Measurements from ENCODE around the gene ZNF792.

DNA sequence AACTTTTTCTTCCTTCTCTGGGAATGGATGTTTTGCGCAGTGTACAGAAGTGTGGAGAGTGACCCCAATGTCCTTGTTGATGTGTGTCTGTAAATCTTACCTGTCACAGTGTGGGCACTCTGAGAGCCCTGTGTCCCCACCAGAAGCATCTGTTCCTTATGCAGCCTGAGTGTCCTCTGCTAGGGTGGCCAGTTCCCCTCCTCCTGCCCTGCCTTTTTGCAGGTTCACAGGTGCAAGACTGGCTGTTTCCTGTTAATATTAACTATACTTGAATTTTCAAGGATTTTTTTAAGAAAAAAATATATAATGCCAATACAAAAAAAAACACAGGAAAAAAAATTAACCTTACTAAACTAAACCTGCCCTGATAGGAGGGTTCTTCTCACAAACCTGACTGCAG, 24.1 kb upstream of the ZNF792 start:
- TF ChIP-seq, protein P1, sequence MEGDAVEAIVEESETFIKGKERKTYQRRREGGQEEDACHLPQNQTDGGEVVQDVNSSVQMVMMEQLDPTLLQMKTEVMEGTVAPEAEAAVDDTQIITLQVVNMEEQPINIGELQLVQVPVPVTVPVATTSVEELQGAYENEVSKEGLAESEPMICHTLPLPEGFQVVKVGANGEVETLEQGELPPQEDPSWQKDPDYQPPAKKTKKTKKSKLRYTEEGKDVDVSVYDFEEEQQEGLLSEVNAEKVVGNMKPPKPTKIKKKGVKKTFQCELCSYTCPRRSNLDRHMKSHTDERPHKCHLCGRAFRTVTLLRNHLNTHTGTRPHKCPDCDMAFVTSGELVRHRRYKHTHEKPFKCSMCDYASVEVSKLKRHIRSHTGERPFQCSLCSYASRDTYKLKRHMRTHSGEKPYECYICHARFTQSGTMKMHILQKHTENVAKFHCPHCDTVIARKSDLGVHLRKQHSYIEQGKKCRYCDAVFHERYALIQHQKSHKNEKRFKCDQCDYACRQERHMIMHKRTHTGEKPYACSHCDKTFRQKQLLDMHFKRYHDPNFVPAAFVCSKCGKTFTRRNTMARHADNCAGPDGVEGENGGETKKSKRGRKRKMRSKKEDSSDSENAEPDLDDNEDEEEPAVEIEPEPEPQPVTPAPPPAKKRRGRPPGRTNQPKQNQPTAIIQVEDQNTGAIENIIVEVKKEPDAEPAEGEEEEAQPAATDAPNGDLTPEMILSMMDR (IDR thresholded peaks at IDR 0.05): no peak
- TF ChIP-seq POLR2A (IDR thresholded peaks at IDR 0.05): no peak
